HL-60/S4 treated with phorbol 12-myristate 13-acetate at 8.2 ng/mL for 4 days and 3 days (cell line): ENCODE measurements around the gene LRR1.
"Not testable (repeated sequence)": the region's sequence is repeated elsewhere in the genome, so short reads cannot be mapped to it uniquely, and the experiment has no call there.

ENCODE experiments used
- in situ Hi-C: fragments of 300-500 bp; cut with MboI; formaldehyde crosslinking; loops from 2 replicates; pipeline ENCODE4 v1.15.0; 2022; ENCODE audit warnings: low sequenced_read_pairs

Gene LRR1, protein sequence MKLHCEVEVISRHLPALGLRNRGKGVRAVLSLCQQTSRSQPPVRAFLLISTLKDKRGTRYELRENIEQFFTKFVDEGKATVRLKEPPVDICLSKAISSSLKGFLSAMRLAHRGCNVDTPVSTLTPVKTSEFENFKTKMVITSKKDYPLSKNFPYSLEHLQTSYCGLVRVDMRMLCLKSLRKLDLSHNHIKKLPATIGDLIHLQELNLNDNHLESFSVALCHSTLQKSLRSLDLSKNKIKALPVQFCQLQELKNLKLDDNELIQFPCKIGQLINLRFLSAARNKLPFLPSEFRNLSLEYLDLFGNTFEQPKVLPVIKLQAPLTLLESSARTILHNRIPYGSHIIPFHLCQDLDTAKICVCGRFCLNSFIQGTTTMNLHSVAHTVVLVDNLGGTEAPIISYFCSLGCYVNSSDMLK

GRCh38 chr14:49598485-49599300 lies at the start of gene LRR1:
LRR1 (plus strand) TSS chr14:49598940; CDS start chr14:49599021, 81 bp downstream.
- in situ Hi-C loops, result no loop called here

- in situ Hi-C loops, result no loop called here
Measured at GRCh38 chr14:49549446-49549845, 49.3 kb upstream of the LRR1 start.

DNA sequence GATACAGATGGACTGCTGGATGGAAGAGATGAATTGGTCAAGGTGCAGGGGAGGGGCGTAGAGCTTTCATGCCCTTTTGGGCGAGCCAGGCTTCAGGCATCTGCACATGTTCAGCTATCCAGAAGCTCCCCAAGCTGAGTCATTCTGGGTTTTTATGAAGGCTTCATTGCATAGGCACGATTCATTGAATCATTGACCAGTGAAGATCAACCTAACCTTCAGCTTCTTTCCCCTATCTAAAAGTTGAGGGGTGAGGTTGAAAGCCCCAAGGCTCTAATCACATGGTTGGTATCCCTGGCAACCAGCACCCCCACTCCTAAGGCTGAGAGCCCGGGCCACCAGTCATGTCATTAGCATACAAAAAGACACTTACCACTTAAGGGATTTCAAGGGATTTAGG lies 48.9 kb upstream of the LRR1 start:
- in situ Hi-C loops, result no loop called here

DNA sequence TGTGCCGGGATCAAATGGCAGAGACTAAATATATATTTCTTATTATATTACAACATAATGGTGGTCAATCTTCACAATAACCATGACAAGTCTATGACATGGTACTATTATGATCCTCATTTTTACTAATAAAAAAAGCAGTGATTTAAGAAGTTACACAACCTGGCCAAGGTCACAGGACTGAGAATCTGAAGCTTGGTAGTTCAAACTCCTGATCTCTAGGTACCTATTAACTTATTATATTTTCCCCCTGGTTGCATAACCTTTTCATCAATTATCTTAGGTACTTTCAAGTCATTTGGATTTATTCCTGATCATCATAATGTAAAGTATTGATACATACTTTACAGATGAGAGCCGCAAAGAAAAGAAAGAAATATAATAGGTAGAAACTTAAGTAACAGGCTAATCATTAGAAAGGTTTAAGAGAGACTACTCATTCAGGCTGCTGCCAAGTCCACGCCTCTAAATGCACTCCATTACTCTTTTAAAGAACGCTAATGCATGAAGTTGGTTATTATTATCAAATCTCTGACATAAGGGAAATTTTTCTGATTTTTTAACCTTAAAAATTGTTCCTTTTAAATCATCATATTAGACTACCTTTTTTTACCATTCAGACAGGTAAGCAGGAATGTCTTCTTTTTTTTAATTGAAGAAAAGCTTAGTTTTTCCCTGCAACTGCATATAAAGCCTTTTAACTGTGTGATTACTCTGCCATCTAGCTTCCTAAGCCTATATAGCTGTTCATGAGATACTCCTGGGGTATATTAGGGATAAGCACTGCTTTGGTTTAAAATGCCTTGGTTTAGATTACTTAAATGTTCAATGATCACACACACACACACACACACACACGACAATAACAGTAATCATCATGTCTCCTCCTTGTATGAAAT lies 48.2 kb upstream of the LRR1 start:
- in situ Hi-C loops, result no loop called here

DNA sequence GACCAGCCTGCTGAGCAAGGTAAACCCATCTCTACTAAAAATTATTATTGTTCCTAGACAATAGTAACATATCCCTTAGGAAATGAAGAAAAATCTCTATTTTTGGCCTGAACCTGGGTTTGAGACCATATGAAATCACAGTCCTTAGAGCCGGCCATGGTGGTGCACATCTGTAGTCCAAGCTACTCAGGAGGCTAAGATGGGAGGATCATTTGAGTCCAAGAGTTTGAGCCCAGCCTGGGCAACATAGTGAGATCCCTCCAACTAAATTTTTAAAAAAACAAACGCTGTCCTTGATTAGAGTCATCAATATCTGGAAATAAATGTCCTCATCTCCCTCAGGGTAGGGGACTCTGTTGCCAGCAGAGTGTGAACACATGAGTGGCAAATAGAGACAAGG lies 47.2 kb upstream of the LRR1 start:
- in situ Hi-C loops, result no loop called here

GRCh38 chr14:49553106-49553505 lies 45.6 kb upstream of the LRR1 start:
- in situ Hi-C loops, result no loop called here

GRCh38 chr14:49553892-49554291 lies 44.8 kb upstream of the LRR1 start:
- in situ Hi-C loops, result no loop called here

DNA sequence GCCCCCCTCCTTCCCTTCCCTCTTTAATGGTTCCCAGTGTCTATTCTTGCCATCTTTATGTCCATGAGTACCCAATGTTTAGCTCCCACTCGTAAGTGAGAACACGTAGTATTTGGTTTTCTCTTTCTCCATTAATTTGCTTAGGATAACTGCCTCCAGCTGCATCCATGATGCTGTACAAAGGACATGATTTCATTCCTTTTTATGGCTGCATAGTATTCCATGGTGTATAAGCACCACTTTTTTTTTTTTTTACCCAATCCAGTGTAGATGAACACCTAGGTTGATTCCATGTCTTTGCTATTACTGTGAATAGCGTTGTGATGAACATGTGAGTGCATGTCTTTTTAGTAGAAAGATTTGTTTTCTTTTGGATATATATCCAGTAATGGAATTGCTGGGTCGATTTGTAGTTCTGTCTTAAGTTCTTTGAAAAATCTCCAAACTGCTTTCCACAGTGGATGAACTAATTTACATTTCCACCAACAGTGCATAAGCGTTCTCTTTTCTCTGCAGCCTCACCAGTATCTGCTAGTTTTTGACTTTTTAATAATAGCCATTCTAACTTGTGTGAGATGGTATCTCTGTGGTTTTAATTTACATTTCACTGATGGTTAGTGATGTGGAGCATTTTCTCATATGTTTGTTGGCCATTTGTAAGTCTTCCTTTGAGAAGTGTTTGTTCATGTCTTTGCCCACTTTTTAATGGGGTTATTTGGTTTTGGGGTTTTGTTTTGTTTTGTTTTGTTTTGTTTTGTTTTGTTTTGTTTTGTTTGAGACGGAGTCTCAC lies 38.6 kb upstream of the LRR1 start:
- in situ Hi-C loops, result no loop called here

DNA sequence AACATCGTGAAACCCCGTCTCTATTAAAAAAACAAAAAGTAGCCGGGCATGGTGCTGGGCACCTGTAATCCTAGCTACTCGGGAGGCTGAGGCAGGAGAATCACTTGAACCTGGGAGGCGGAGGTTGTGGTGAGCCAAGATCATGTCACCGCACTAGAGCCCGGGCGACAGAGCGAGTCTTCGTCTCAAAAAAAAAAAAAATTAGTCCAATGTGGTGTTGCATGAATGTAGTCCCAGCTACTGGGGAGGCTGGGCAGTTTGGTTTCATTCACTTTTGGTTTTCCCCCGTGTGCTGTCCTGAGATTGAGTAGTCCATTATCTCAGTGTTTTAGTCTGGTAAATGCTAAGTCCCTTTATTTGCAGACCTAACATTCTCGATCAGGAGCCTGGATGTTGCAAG lies 32.0 kb upstream of the LRR1 start:
- in situ Hi-C loops, result no loop called here

- in situ Hi-C loops, result no loop called here
Measured at GRCh38 chr14:49569281-49569680, 29.5 kb upstream of the LRR1 start.

DNA sequence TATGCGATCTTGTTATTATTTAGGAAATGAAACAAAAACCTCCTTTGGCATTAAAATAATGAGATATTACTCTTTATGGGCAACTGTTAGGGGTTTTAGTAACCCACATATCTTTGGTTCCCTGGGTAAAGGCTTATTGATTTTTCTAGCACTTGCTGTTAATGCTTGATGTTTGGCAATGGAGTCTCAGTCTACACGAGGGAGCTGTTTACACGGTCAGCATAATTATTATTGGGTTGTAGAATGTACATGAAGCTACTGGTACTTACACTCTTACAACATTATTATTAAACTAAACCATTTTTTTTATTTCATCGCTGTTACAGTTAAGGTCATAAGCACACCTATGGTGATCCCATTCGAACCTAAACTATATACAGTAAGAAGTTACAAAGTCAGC lies 24.7 kb upstream of the LRR1 start:
- in situ Hi-C loops, result no loop called here

DNA sequence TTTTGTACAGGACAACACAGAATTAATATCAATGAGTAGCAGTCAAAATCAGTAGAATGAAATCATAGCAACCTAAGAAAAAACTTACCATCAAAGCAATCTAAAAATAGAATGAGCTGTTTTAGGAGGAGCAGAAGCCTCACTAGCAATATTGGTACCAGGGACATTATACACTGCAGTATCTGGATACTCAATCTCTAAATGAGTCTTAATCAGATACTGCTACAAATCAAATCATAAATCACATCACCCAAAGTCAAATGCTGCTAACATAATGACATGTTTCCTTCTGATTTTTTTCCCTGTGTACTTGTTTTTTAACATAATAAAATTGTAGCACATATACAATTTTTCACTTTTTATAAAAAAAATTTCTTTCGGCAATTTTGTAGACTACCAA lies 20.6 kb upstream of the LRR1 start:
- in situ Hi-C loops, result no loop called here

DNA sequence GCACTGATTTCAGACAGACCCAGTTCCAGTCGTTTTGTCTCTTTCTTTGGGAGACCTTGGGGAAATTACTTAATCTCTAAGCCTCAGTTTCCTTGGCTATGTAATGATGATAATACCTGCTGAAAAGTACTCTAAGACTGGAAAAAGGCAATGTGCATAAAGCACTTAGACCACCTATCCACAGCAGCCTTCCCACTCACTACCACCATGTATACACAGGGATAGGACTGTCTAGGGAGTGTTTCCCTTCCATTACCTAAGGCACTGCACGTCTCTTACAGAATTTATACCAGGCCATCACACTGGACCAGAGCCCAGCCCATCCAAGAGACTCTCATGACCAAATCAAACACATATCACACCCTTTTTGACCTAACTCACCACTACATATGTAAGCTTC lies 18.9 kb upstream of the LRR1 start:
- in situ Hi-C loops, result no loop called here

- in situ Hi-C loops, result no loop called here
Measured at GRCh38 chr14:49581209-49582112, 17.3 kb upstream of the LRR1 start.

DNA sequence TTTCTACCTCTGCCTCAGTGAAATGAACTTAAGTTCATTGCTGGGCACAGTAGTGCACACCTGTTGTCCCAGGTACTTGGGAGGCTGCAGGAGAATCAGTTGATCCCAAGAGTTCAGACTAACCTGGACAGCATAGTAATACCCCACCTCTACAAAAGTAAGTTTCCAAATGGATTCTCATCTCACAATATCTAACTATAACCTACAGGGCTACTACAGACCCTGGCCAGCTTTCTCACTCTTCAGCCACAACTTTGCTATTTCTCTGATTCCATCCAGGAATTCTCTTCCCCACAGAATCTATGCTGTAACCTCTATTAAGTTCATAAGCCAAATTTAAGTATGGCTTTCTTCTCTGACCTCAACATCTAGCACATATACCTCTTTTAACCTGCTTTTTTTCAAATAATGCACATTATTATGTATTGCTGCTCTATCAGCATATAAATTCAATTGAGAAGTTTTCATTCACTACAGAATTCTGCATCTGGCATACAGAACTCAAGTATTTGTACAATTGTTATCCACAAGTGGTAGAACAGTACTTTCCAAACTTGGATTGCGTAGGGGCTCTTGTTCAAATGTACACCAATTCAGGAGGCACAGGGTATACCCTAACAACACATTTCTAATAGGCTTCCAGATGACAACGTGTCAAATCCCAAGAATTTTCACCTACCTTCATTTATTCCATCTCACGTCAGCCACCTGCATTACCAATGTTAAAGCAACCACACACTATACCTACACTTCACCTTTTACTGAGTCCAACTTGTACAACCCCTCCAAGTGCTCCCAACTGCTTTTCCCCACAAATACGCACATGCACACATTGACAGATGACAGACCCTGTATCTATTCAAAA lies 16.4 kb upstream of the LRR1 start:
- in situ Hi-C loops, result no loop called here

- in situ Hi-C loops, result no loop called here
Measured at GRCh38 chr14:49583629-49584028, 15.1 kb upstream of the LRR1 start.

DNA sequence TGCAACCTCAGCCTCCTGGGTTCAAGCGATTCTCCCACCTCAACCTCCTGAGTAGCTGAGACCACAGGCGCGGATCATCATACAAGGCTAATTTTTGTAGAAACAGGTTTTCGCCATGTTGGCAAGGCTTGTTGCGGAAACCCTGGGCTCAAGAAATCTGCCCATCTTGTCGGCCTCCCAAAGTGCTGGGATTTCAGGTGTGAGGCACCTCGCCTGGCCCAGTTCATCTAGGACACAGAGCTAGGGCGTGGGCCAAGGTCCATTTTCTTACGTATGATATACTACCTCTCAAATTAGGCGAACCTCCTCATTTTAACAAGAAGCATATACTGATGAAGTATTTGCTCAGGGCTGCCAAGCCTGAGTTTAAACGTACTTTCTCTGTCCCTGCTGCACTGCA lies 14.7 kb upstream of the LRR1 start:
- in situ Hi-C loops, result no loop called here

GRCh38 chr14:49584981-49585640 lies 13.6 kb upstream of the LRR1 start:
- in situ Hi-C loops, result not testable (repeated sequence)
